ENCODE measurements around the gene FNDC11. TPM values are rescaled to one million over a fixed set of nuclear protein-coding genes. Genes with fewer than 3 reads are reported as not detected.
"Not testable (repeated sequence)": the region's sequence is repeated elsewhere in the genome, so short reads cannot be mapped to it uniquely, and the experiment has no call there.

Gene FNDC11
- total RNA-seq, 2 experiments from 2014 or later = 0.26 to 0.29 TPM

- Mint-ChIP-seq H3K4me1 (ENCODE audit: low read depth) (peaks cover 34% of the 10 kb centered on the region), H3K4me3 (peak overlapping the region; percentile 61), H3K36me3 (ENCODE audit: low read depth) (peaks cover 39% of the 10 kb centered on the region), H3K27ac (peak overlapping the region; percentile 76), H3K27me3 (ENCODE audit: low read depth) (no peaks in the 10 kb centered on the region), H3K9me3 (ENCODE audit: insufficient read depth) (no peaks in the 10 kb centered on the region)
- DNase-seq (peak; percentile 74), ATAC-seq (peak; percentile 64)
- ChIA-PET POLR2A (interaction anchor here (0.6 to 3.5 kb wide), 7 partner anchors 12 to 91 kb away, joined by 3 to 12 read pairs (median 3); partner anchors contain the start of genes PTK6 and RTEL1), CTCF (interaction anchor here (1.1 to 1.6 kb wide), 3 partner anchors 29 to 471 kb away, joined by 3 to 7 read pairs (median 6); partner anchors contain the start of gene PTK6)
These were observed 13.6 kb downstream of the FNDC11 start for GRCh38 chr20:63567386-63568169.

GRCh38 chr20:63568170-63568981, 14.4 kb downstream of the FNDC11 start:
- peaks cover 36% of the 10 kb centered on the region for H3K36me3 Mint-ChIP-seq (ENCODE audit: low read depth)
- ChIA-PET POLR2A (interaction anchor here (1.0 to 3.5 kb wide), 5 partner anchors 14 to 71 kb away, joined by 3 to 12 read pairs (median 7); partner anchors contain the start of gene PTK6), CTCF (interaction anchor here (0.8 to 1.5 kb wide), 3 partner anchors 31 to 470 kb away, joined by 3 to 7 read pairs (median 3); partner anchors contain the start of gene PTK6)
- ATAC-seq (peak; percentile 11), DNase-seq (no peak)
- H3K4me1 Mint-ChIP-seq (ENCODE audit: low read depth) = peaks cover 34% of the 10 kb centered on the region
- peak overlapping the region; percentile 61 for H3K4me3 Mint-ChIP-seq
- H3K9me3 Mint-ChIP-seq (ENCODE audit: insufficient read depth) = no peaks in the 10 kb centered on the region
- no peaks in the 10 kb centered on the region for H3K27me3 Mint-ChIP-seq (ENCODE audit: low read depth)
- H3K27ac Mint-ChIP-seq = peak overlapping the region; percentile 76

GRCh38 chr20:63568986-63569949, 15.3 kb downstream of the FNDC11 start:
- no peak for DNase-seq
- Mint-ChIP-seq H3K4me3 (peak overlapping the region; percentile 31), H3K4me1 (ENCODE audit: low read depth) (peaks cover 34% of the 10 kb centered on the region), H3K9me3 (ENCODE audit: insufficient read depth) (no peaks in the 10 kb centered on the region), H3K36me3 (ENCODE audit: low read depth) (peaks cover 33% of the 10 kb centered on the region), H3K27me3 (ENCODE audit: low read depth) (no peaks in the 10 kb centered on the region), H3K27ac (peak overlapping the region; percentile 34)
- ChIA-PET CTCF (interaction anchor here (0.8 kb wide), 1 partner anchor 72 kb away, joined by 3 read pairs; no protein-coding TSS in a partner anchor), POLR2A (interaction anchor here (2.0 to 3.5 kb wide), 2 partner anchors 31 to 48 kb away, joined by 7 to 12 read pairs; partner anchors contain the start of gene PTK6)
- no peak for ATAC-seq

- POLR2A ChIA-PET = interaction anchor here (3.5 kb wide), 1 partner anchor 33 kb away, joined by 12 read pairs; the partner anchor contains the start of gene PTK6
- Mint-ChIP-seq H3K27ac (no peak overlapping the region), H3K9me3 (ENCODE audit: insufficient read depth) (no peaks in the 10 kb centered on the region), H3K36me3 (ENCODE audit: low read depth) (peaks cover 31% of the 10 kb centered on the region), H3K4me1 (ENCODE audit: low read depth) (peaks cover 35% of the 10 kb centered on the region), H3K27me3 (ENCODE audit: low read depth) (peaks cover 1% of the 10 kb centered on the region), H3K4me3 (no peak overlapping the region)
- DNase-seq (no peak), ATAC-seq (no peak)
- CTCF ChIA-PET = no interaction called here
These were observed 16.5 kb downstream of the FNDC11 start for GRCh38 chr20:63570281-63571086.

- ATAC-seq; CTCF ChIA-PET; H3K9me3 Mint-ChIP-seq (ENCODE audit: insufficient read depth); DNase-seq; POLR2A ChIA-PET; H3K4me3 Mint-ChIP-seq; H3K27me3 Mint-ChIP-seq (ENCODE audit: low read depth); H3K27ac Mint-ChIP-seq: not testable (repeated sequence)
- Mint-ChIP-seq H3K4me1 (ENCODE audit: low read depth) (peaks cover 35% of the 10 kb centered on the region), H3K36me3 (ENCODE audit: low read depth) (peaks cover 26% of the 10 kb centered on the region)
These were observed 17.1 kb downstream of the FNDC11 start for GRCh38 chr20:63571087-63571478.

- Mint-ChIP-seq H3K4me1 (ENCODE audit: low read depth) (peaks cover 30% of the 10 kb centered on the region), H3K9me3 (ENCODE audit: insufficient read depth) (no peaks in the 10 kb centered on the region), H3K27me3 (ENCODE audit: low read depth) (peaks cover 8% of the 10 kb centered on the region), H3K27ac (no peak overlapping the region), H3K36me3 (ENCODE audit: low read depth) (peaks cover 21% of the 10 kb centered on the region), H3K4me3 (no peak overlapping the region)
- ChIA-PET CTCF (interaction anchor here (1.8 kb wide), 1 partner anchor 35 kb away, joined by 8 read pairs; the partner anchor contains the start of gene PTK6), POLR2A (interaction anchor here (1.1 to 1.5 kb wide), 4 partner anchors 15 to 35 kb away, joined by 3 to 4 read pairs (median 3); partner anchors contain the start of gene PTK6)
- DNase-seq (no peak), ATAC-seq (no peak)
These were observed 18.3 kb downstream of the FNDC11 start for GRCh38 chr20:63572071-63572787.

GRCh38 chr20:63572788-63573646, 19.1 kb downstream of the FNDC11 start:
- H3K4me1 Mint-ChIP-seq (ENCODE audit: low read depth) = peaks cover 22% of the 10 kb centered on the region
- peaks cover 13% of the 10 kb centered on the region for H3K36me3 Mint-ChIP-seq (ENCODE audit: low read depth)
- ChIA-PET CTCF (interaction anchor here (0.8 to 1.8 kb wide), 2 partner anchors 36 to 69 kb away, joined by 3 to 8 read pairs; partner anchors contain the start of gene PTK6), POLR2A (interaction anchor here (0.7 to 1.5 kb wide), 8 partner anchors 15 to 286 kb away, joined by 3 to 4 read pairs (median 3); partner anchors contain the start of gene PTK6)
- no peaks in the 10 kb centered on the region for H3K9me3 Mint-ChIP-seq (ENCODE audit: insufficient read depth)
- H3K4me3 Mint-ChIP-seq = peak overlapping the region; percentile 83
- DNase-seq (no peak), ATAC-seq (peak; percentile 10)
- H3K27ac Mint-ChIP-seq = peak overlapping the region; percentile 89
- peaks cover 13% of the 10 kb centered on the region for H3K27me3 Mint-ChIP-seq (ENCODE audit: low read depth)

GRCh38 chr20:63573647-63574131, 19.7 kb downstream of the FNDC11 start:
- H3K9me3 Mint-ChIP-seq (ENCODE audit: insufficient read depth) = no peaks in the 10 kb centered on the region
- H3K4me3 Mint-ChIP-seq = peak overlapping the region; percentile 83
- peak overlapping the region; percentile 89 for H3K27ac Mint-ChIP-seq
- DNase-seq (no peak), ATAC-seq (peak; percentile 40)
- ChIA-PET POLR2A (interaction anchor here (0.7 to 1.4 kb wide), 10 partner anchors 9 to 285 kb away, joined by 3 to 4 read pairs (median 3); partner anchors contain the start of genes PTK6 and RTEL1), CTCF (interaction anchor here (0.6 to 1.8 kb wide), 5 partner anchors 26 to 212 kb away, joined by 3 to 8 read pairs (median 4); partner anchors contain the start of gene PTK6)
- H3K27me3 Mint-ChIP-seq (ENCODE audit: low read depth) = peaks cover 15% of the 10 kb centered on the region
- H3K4me1 Mint-ChIP-seq (ENCODE audit: low read depth) = peaks cover 16% of the 10 kb centered on the region
- H3K36me3 Mint-ChIP-seq (ENCODE audit: low read depth) = peaks cover 10% of the 10 kb centered on the region

Data from activated CD8-positive, alpha-beta T cell treated with anti-CD3 and anti-CD28 coated beads, Interleukin-2, amount 10 ng/mL, durations not matched to agents 7 days and 5 days (primary cell).